GM18519 (cell line): ENCODE data around the gene PLCD1.
"Not testable (repeated sequence)": the region's sequence is repeated elsewhere in the genome, so short reads cannot be mapped to it uniquely, and the experiment has no call there.

ENCODE experiments used
- ATAC-seq: cut with Tn5 transposase; IDR thresholded peaks from one replicate; pipeline ENCODE4 v1.9.1; 2021; ENCODE audit warnings: mild to moderate bottlenecking, moderate library complexity; ENCODE audit not compliant: unreplicated experiment, low FRiP score

PLCD1 gene

GRCh38 chr3:37989821-37990480, 39.5 kb downstream of the PLCD1 start:
- no peak for ATAC-seq

GRCh38 chr3:37988931-37989525, 40.4 kb downstream of the PLCD1 start:
- ATAC-seq: no peak

GRCh38 chr3:37988376-37988775, 41.1 kb downstream of the PLCD1 start:
- not testable (repeated sequence) for ATAC-seq

- ATAC-seq: no peak
Observed at GRCh38 chr3:37987751-37988179, 41.7 kb downstream of the PLCD1 start.

GRCh38 chr3:37987315-37987697, 42.1 kb downstream of the PLCD1 start:
- ATAC-seq: no peak

- ATAC-seq: no peak
Observed at GRCh38 chr3:37986479-37987314, 42.7 kb downstream of the PLCD1 start.

GRCh38 chr3:37985637-37986320, 43.7 kb downstream of the PLCD1 start:
- no peak for ATAC-seq

- no peak for ATAC-seq
Observed at GRCh38 chr3:37984596-37984995, 44.8 kb downstream of the PLCD1 start.

- no peak for ATAC-seq
Observed at GRCh38 chr3:37984051-37984450, 45.4 kb downstream of the PLCD1 start.

GRCh38 chr3:37982331-37982730, 47.1 kb downstream of the PLCD1 start:
- ATAC-seq: no peak

- no peak for ATAC-seq
Observed at GRCh38 chr3:37981348-37981664, 48.1 kb downstream of the PLCD1 start.

GRCh38 chr3:37980462-37981347, 48.7 kb downstream of the PLCD1 start:
- ATAC-seq: no peak

GRCh38 chr3:37979541-37980461, 49.6 kb downstream of the PLCD1 start:
- ATAC-seq: no peak

GRCh38 chr3:37974121-37975083, 55.0 kb downstream of the PLCD1 start:
- peak; percentile 64 for ATAC-seq

- no peak for ATAC-seq
Observed at GRCh38 chr3:37973246-37974054, 56.0 kb downstream of the PLCD1 start.

GRCh38 chr3:37972056-37972455, 57.4 kb downstream of the PLCD1 start:
- ATAC-seq: not testable (repeated sequence)

- ATAC-seq: no peak
Observed at GRCh38 chr3:37971467-37971866, 58.0 kb downstream of the PLCD1 start.
